HG03565 (cell line): ENCODE measurements around the gene NRXN3.

Experiments
- ATAC-seq: cut with Tn5 transposase; IDR thresholded peaks from one replicate; pipeline ENCODE4 v1.9.1; 2021; ENCODE audit warnings: mild to moderate bottlenecking, moderate library complexity; ENCODE audit not compliant: unreplicated experiment

Gene NRXN3

DNA sequence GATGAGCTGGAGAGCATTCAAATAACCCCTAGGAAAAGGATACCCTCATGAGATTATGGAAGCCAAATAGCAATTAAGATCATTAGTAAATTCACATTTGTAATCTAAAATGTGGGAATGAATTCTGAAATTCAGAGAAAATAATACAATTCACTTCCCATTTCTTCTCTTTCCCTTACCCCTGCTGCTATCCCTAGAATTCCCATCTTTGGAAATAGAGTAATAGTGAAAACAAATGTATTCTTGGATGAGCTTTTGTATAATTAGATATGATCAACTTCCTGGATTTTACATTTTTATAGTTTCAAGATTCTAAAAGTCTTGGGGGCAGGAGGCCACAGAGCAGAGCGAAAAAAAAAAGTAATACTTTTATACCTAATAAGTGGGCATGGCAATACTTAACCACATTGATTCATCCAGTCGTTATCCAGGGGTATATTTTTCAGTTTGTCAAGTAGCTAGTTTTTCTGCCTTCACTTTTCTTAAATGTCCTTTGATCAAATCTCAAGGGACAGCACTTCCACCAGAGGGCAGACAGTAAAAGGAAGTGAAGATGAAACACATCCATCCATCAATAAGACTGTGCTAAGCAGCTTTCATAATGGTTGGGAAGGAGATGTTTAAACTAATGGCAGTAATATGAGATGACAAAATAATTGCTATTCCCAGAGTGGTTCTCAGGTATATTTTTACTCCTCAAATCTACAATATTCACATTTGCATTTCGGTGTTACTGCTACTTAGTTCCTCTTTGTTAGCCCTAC is 1639.9 kb downstream of the NRXN3 start:
- ATAC-seq, result no peak

- no peak for ATAC-seq
Measured at GRCh38 chr14:79820866-79821535, 1650.8 kb downstream of the NRXN3 start.

DNA sequence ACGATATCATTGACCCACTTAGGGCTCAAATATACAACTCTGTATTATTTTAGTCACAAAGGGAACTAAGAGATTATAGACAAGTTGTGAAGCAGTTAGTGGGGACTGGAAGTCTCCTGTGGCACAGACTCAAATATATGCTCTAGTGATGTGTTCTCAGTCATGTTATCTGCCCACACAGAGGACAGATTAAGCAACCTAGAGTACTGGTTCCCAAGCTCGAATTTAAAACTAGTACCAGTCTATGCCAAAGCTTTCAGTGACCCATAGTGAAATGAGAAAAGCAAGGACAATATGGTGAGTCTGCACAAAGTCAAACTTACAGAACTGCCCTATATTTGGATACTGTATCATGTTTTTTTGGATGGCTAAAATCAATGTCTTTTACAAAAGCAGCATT is 1651.9 kb downstream of the NRXN3 start:
- no peak for ATAC-seq

- no peak for ATAC-seq
Measured at GRCh38 chr14:79825046-79825521, 1654.9 kb downstream of the NRXN3 start.

GRCh38 chr14:79826362-79826761 is 1656.2 kb downstream of the NRXN3 start:
- no peak for ATAC-seq

GRCh38 chr14:79829405-79830166 is 1659.4 kb downstream of the NRXN3 start:
- no peak for ATAC-seq

DNA sequence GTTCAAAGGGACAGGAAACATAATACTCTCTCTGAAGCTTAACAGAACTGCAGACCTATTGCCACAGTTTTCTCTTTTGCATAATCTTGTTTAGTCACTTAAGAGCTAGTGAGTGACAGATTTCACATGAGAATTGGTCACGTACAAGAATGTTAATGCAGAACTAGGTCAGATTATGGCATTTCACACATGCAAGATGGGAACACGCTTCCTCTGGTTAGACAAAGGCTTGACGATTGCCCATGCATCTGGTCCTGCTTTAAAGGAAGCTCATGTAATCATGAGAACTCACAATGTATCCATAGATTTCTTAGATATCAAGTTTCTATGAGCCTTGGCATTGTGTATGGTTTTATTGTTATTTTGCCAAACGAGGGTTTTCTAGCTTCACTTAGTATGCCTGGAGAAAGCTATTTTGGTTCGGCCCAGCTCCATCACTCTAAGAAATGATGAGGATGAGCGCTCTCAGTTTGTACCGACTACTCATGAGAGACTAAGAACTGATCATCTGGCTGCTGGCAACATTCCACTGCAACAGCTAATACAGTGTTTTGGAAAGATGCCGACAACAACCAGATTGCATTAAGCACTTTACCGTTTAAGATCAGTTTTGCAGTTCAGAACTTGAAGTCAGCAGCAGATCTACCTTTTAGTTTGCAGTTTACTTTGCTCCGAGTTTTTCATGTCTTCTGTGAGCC is 1661.2 kb downstream of the NRXN3 start:
- no peak for ATAC-seq

- ATAC-seq, result no peak
Measured at GRCh38 chr14:79833781-79834180, 1663.6 kb downstream of the NRXN3 start.

DNA sequence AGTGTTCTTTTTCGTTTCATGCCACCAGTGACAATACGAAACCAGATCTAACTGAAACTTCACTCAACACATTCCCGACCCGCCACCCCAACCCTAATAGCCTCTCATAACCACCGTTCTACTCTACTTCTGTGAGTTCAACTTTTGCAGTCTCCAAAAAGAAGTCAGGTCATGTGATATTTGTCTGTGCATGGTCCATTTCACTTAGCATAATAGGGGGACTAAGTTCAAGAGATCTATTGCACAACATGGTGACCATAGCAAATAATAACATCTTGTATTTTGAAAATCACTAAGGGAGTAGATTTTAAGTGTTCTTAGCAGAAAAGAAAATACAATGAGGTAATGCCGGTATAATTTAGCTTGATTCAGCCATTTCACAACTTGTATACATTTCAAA is 1664.7 kb downstream of the NRXN3 start:
- no peak for ATAC-seq

DNA sequence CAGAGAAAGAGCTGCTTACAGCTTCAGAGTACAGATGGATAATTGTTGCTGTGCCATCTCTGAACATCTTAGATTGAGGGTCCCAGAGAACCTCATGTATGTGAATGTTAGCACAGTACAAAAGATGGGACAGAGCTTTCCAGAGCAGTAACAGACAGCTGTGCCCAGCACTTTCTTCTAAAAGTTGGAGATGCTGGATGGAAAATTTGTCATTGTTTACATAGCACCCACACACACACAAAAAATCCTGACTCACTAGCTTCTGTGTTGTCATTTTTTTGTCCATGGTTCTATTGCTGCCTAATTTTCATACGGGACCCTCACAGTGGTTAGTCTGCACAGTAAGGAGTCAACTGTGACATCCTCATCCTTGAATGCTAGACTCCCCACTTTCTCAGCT is 1666.4 kb downstream of the NRXN3 start:
- ATAC-seq, result no peak

DNA sequence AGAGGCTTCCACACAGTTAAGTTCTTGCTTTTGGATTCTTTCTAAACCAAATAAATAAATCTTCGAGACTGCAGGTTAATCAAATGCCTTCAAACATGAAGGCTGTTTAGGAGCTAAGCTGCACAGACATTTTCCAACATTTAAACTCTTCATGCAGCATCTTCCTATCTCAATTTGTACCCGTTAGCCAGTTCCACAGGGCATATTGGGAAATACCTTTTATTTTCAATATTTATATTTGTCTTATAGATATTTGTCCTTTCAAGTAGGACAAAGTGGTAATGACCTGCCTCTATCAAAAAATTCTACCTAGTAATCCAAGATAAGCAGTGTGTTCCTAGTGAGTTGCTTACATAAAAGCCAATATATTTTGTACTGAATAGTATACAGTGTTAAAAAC is 1667.5 kb downstream of the NRXN3 start:
- ATAC-seq, result no peak

DNA sequence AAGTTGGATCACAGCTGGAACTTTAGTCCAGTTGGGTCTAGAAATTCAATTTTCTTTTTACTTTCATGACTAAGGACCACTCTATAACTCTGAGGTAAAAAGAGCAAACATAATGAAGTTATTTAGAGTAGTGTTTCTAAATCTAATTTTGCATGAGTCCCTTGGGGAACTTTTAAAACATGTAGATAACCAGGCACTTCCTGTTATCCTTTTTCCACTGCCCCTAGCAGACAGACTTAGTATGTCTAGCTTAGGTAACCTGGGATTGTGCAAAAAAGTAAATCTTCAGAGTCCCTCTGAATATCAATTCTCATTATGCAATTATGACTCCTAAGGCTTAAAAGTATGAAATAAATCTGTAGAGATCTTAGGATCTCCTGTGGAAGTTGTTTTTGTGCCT is 1669.9 kb downstream of the NRXN3 start:
- ATAC-seq, result no peak

- ATAC-seq, result no peak
Measured at GRCh38 chr14:79840831-79841230, 1670.7 kb downstream of the NRXN3 start.

GRCh38 chr14:79841433-79841832 is 1671.3 kb downstream of the NRXN3 start:
- ATAC-seq, result no peak

DNA sequence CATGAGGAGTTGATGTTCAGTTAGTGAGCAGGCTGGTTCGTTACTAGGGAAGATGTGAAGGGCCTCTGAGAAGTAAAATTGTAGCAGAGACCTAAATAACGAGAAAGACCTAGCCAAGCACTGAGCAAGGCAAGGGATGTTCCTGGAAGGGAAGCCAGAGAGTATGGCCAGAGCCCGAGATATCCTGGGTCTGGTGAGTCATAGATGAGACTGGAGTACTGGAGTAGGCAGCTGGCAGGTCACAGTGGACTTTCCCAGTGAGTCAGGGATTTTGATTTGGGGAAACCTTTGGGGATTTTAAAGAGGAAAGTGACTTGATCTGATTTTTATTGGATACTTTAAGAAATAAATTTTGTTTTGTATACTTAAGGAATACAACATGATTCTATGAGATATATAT is 1672.1 kb downstream of the NRXN3 start:
- ATAC-seq, result no peak

DNA sequence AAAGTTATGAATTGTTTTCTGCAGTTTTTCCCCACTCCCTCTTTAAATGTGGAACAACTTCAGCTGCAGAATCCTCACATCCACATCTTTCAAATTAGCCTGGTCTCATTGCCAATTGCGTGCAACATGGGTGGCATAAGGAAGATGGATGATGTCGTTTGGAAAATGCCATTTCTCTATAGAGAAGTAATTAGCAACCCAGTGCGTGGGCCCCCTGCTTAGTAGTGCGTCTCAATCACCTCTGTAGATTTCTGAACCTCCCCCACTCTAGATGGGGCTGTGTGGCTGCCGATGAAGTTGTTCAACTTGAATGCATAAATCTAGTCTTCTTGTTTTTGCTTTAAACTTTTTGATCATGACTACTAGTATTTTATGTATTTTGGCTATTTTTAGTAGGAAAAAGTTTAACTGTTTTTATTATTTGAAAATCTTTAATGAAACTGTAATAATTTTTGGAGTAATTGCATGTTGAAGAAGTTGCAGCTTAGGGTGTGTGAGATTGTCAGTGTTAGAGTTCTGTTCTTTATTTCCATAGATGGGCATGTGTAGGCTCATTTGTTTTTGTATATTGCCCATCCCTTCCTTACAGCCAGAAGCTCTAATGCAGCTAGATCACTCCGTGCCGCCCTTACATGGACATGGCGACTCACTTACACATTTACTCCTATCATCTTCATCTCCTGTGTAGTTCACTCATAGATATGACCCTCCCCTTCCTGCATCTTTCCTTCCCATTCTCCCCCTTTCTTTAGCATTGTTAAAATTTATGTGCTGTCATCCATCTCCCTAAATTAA is 1683.0 kb downstream of the NRXN3 start:
- no peak for ATAC-seq

GRCh38 chr14:79855789-79856188 is 1685.6 kb downstream of the NRXN3 start:
- ATAC-seq, result no peak

- ATAC-seq, result no peak
Measured at GRCh38 chr14:79856381-79856780, 1686.2 kb downstream of the NRXN3 start.

- no peak for ATAC-seq
Measured at GRCh38 chr14:79861111-79861510, 1690.9 kb downstream of the NRXN3 start.

DNA sequence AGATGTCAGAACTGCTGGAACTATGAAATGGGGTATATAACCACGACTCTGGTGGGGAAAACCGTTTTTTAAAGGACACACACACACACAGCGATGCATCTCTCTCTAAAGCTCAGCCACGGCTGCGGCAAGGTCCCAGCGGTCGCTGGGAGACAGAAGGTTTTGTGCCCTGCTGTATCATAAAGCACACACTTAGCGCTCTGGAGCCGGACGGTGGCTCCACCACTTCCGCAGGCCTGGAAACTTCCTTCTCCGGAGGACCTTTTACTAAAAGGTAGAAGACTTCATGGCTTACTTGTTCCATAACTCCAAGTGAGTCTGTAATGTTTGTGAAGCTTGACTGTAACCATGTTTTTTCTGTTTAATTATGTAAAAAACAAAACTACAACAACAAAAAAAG is 1691.9 kb downstream of the NRXN3 start:
- ATAC-seq, result no peak
